HTR-8/SVneo (cell line): ENCODE data around the gene MAB21L4.

Experiments used
- DNase-seq: peaks from one replicate; pipeline ENCODE4 v3.0.0; 2011; ENCODE audit warnings: low spot score, mixed read lengths; ENCODE audit not compliant: insufficient read length
- FAIRE-seq: peaks from 2 replicates; lab custom pipeline; 2011; peaks lifted over from hg19 to GRCh38; lab: Jason Lieb, UNC

Gene MAB21L4

DNA sequence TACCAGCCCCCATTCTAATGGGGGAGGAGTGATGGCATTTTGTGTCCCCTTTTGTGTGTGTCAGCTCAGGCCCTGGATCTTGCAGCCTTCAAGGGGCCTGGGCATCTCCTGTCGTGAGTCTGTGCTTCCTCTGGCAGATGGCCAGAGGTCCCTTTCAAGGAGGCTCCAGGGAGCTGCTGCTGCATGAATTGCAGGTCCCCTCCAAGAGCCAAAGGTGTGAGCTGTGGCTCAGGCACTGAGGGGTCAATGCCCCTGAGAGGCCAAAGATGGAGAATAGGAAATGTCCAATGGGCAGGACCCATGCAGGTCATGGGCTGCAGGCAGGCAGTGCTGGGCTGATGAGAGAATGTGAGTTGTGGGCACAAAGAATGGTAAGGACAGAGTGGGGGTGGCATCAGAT, 10.4 kb downstream of the MAB21L4 start:
- no peak for DNase-seq
- no peak for FAIRE-seq

DNA sequence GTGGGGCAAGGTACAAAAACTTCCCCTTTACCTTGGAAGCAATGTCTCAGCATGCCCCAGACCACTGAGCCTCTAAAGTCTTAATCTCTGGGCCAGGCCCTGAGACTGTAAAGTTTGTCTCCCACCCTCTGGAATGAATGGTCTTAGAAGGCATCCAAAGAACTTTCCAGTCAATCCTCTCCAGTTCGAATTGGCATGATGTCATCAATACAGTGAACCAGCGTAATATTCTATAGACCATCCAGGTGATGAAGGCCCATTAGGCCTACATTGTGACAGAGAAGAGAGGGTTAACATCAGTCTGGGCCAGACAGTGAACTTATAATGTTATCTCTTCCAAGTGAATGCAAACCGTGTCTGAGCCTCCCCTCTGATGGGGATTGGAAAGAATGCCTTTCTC, 11.2 kb downstream of the MAB21L4 start:
- DNase-seq: no peak
- FAIRE-seq: no peak

GRCh38 chr2:240884221-240884620, 11.7 kb downstream of the MAB21L4 start:
- DNase-seq: no peak
- no peak for FAIRE-seq

- no peak for DNase-seq
- no peak for FAIRE-seq
Observed at GRCh38 chr2:240881913-240882312, 14.0 kb downstream of the MAB21L4 start.

DNA sequence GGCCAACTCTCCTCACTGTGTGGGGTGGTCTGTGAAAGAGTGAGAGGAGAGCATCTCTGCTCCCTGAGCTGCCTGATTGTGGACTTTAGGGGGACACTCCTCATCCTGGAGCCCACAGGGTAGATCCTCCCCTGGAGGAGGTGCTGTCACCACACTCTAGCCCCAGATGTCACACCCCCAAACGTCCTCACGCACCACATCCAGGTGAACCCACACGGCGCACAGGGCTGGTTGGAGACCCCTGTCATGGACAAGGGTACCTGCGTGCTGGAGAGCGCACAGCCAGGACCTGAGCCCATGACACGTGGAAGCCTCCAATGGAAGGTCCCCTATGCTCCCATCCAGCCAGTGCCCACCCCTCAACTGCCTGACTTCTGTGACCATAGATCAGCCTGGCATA, 16.9 kb downstream of the MAB21L4 start:
- DNase-seq (no peak), FAIRE-seq (no peak)

DNA sequence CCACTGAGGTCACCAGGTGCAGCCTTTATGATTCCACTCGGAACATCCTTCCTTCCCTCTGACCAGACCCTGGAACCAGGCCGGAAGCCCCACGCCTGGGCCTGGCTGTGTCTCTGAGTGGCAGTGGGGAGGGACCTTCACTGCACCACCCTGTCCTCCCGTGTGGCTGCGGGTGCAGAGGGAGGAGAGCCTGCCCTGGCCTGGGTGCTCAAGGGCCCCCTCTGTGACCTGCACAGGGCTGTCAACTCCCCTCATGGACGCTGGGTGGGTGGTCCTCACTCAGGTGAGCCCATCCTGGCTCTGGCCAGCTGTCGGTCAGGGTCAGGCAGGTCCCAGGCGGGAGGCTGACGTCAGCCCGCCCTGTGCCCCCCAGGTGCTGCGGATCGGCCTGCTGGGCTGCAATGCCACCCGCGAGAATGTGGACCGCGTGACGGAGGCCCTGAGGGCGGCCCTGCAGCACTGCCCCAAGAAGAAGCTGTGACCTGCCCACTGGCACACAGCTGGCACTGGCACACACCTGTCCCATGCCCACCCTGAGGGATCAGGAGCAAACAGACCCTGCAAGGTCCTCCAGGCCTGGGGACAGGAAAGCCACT, 17.5 kb downstream of the MAB21L4 start:
- no peak for DNase-seq
- no peak for FAIRE-seq

GRCh38 chr2:240877460-240878340, 18.3 kb downstream of the MAB21L4 start:
- FAIRE-seq: no peak
- DNase-seq: no peak

DNA sequence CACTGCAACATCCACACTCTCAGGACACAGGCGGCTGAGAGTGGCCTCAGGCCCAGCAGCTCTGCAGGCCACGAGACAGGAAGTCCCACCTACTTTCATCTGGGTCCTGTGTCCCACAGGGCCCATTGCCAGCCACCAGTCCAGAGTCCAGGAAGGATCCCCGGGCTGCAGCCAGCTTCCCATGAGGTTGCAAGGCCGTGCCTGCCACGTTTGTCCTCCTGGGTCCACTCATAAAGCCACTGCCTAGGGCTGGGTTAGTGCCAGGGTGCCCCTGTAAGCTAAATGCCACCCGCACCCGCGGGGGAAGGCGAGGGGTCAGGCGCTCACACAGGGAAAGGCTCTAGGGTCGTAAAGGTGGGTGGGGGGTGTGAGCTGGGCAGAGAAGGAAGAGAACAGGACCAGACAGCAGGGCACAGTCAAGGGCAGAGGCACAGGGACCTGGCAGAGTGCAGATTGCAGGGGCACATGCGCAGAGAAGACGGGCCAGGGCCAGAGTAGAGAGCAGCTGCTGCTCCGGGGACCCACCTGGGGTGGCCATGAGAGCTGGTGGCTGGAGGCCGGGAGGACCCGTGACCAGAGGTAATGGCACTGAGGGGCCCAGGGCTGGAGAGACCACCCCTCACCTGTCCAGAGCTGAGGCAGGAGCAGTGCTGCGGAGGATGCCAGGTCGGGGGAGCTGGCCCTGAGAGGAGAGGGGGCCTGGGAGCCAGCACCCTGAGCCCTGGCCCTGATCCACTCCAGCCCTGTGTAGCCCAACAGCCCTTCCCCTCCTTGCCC, 19.3 kb downstream of the MAB21L4 start:
- DNase-seq (no peak), FAIRE-seq (no peak)

- DNase-seq (no peak), FAIRE-seq (no peak)
Observed at GRCh38 chr2:240876035-240876474, 19.9 kb downstream of the MAB21L4 start.

- DNase-seq (no peak), FAIRE-seq (no peak)
Observed at GRCh38 chr2:240875228-240876034, 20.5 kb downstream of the MAB21L4 start.

DNA sequence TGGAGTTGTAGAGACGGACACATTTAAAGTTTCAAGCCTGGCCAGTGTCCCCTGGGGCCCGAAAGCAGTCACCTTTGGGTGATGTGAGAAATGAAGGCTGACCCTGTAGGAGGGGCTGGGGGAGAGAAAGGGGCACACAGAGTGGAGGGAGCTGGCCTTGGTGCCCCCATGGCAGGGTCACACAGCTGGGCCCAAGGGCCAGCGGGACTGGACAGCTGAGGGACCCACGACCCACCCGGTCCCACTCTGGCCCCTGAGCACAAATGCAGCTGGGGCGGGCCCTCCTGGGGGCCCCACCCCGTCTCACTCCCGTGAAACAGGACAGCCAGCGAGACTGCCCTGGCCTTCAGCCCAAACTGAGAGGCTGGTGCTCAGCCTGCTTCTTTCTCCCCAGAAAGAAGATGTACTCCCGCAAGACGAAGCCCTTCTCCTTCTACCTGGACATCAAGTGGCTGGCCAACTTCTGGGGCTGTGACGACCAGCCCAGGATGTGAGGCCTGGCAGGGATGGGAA, 21.2 kb downstream of the MAB21L4 start:
- no peak for FAIRE-seq
- DNase-seq: no peak

GRCh38 chr2:240873805-240874714, 21.9 kb downstream of the MAB21L4 start:
- FAIRE-seq (no peak), DNase-seq (no peak)

GRCh38 chr2:240873098-240873788, 22.7 kb downstream of the MAB21L4 start:
- FAIRE-seq: no peak
- DNase-seq: no peak

GRCh38 chr2:240872317-240873097, 23.4 kb downstream of the MAB21L4 start:
- FAIRE-seq (no peak), DNase-seq (no peak)

DNA sequence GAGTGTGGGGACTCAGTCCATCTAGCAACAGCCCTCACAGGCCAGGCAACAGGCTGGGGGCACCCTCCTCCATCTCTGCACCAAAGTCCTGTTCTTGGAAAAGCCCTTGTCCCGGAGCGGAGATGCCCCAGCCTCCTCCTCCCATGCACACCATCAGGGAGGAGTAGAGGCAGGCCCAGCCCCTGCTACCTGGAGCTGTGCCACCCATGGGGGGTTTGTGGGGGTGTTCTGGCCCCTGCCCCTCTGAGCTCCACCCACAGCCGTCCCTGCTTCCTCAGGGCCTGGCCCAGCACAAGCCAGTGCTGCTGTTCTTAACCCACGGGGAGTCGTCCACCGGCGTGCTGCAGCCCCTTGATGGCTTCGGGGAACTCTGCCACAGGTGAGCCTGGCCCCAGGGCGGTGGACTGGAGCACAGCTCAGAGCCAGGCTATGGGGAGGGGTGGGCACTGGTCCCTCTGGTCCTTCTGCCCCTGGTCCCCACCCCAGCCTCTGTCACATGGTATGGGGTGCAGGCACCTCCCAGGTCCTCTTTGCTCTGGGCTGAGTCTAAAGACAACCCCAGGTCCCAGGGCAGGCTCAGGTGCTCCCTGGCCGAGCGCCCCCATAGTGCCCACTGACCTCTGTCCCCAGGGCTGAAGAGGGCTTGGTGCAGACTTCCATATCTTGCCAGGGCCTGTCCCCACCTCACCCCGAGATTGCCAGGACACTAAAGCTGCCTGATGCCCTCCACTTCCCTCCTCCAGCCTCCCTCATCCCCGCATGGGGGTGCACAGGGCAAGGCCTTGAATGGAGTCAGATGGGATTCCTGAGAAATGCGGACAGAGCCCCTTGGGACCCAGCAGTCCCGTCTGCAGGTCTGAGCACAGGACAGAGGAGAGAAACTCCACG, 24.6 kb downstream of the MAB21L4 start:
- no peak for FAIRE-seq

GRCh38 chr2:240869956-240870875, 25.7 kb downstream of the MAB21L4 start:
- no peak for FAIRE-seq
- no peak for DNase-seq

More for the DNA sequence above, 24.6 kb downstream of the MAB21L4 start:
- no peak for DNase-seq
